SK-N-SH treated with all-trans-retinoic acid at 6 μM for 48 hours (cell line): ENCODE measurements around the gene ELOVL3.

Experiments used
- ARNTL ChIP-seq: fragments of 450-650 bp; formaldehyde crosslinking; IDR thresholded peaks from 2 replicates; pipeline ENCODE4 v1.5.0; 2020; ENCODE audit warnings: low read depth, mild to moderate bottlenecking, moderate library complexity, borderline replicate concordance
- CREB5 ChIP-seq: fragments of 250-450 bp; sonication (Bioruptor Pico); IDR thresholded peaks from 2 replicates; pipeline ENCODE4 v1.5.1; 2020; ENCODE audit warnings: low read depth, mild to moderate bottlenecking, moderate library complexity
- CSDC2 ChIP-seq: fragments of 250-450 bp; sonication (Bioruptor Pico); IDR thresholded peaks from 2 replicates; pipeline ENCODE4 v1.5.0; 2020; ENCODE audit warnings: mild to moderate bottlenecking, moderate library complexity
- CSRNP3 ChIP-seq: fragments of 250-450 bp; sonication (Bioruptor Pico); IDR thresholded peaks from 2 replicates; pipeline ENCODE4 v1.5.1; 2021; ENCODE audit warnings: mild to moderate bottlenecking, moderate library complexity
- OSR1 ChIP-seq: fragments of 250-450 bp; sonication (Bioruptor Pico); IDR thresholded peaks from 2 replicates; pipeline ENCODE4 v1.8.0; 2022; ENCODE audit warnings: moderate library complexity, mild to moderate bottlenecking, inconsistent platforms
- PATZ1 ChIP-seq: fragments of 250-450 bp; sonication (Bioruptor Pico); IDR thresholded peaks from 2 replicates; pipeline ENCODE4 v1.8.0; 2020; ENCODE audit warnings: mild to moderate bottlenecking, moderate library complexity, borderline replicate concordance
- POU6F1 ChIP-seq: fragments of 250-450 bp; sonication (Bioruptor Pico); IDR thresholded peaks from 2 replicates; pipeline ENCODE4 v1.8.0; 2021; ENCODE audit warnings: low read depth, mild to moderate bottlenecking, moderate library complexity, borderline replicate concordance
- SNAI2 ChIP-seq: fragments of 250-450 bp; sonication (Bioruptor Pico); IDR thresholded peaks from 2 replicates; pipeline ENCODE4 v1.5.0; 2020; ENCODE audit warnings: mild to moderate bottlenecking, moderate library complexity
- TOX ChIP-seq: fragments of 250-450 bp; sonication (Bioruptor Pico); IDR thresholded peaks from 2 replicates; pipeline ENCODE4 v1.8.0; 2021; ENCODE audit warnings: mild to moderate bottlenecking, moderate library complexity, borderline replicate concordance
- ZC3H10 ChIP-seq: fragments of 250-450 bp; sonication (Bioruptor Pico); IDR thresholded peaks from 2 replicates; pipeline ENCODE4 v1.5.1; 2021; ENCODE audit warnings: mild to moderate bottlenecking, moderate library complexity
- ZFP30 ChIP-seq: fragments of 450-650 bp; formaldehyde crosslinking; IDR thresholded peaks from 2 replicates; pipeline ENCODE4 v1.5.0; 2022; ENCODE audit warnings: mild to moderate bottlenecking, moderate library complexity
- ZNF70 ChIP-seq: fragments of 450-650 bp; formaldehyde crosslinking; IDR thresholded peaks from 2 replicates; pipeline ENCODE4 v1.5.0; 2020; ENCODE audit warnings: mild to moderate bottlenecking, moderate library complexity
- ZNF8 ChIP-seq: fragments of 450-650 bp; formaldehyde crosslinking; IDR thresholded peaks from 2 replicates; pipeline ENCODE4 v1.5.0; 2020; ENCODE audit warnings: mild to moderate bottlenecking, moderate library complexity

- TF ChIP-seq OSR1 (CRISPR knock-in tag) (no peak), ZNF70 (CRISPR knock-in tag) (no peak), TOX (CRISPR knock-in tag) (no peak), CREB5 (no peak), ZFP30 (no peak), ARNTL (CRISPR knock-in tag) (no peak), POU6F1 (CRISPR knock-in tag) (no peak), PATZ1 (CRISPR knock-in tag) (no peak), CSRNP3 (no peak), CSDC2 (CRISPR knock-in tag) (no peak), ZNF8 (no peak), SNAI2 (no peak), ZC3H10 (CRISPR knock-in tag) (no peak)
Measured at GRCh38 chr10:102184606-102185005, 41.5 kb upstream of the ELOVL3 start.
